ENCODE results near the gene TRAF3IP1. TPM values are rescaled to one million over a fixed set of nuclear protein-coding genes. Genes with fewer than 3 reads are reported as not detected.
"Not testable (repeated sequence)": the region's sequence is repeated elsewhere in the genome, so short reads cannot be mapped to it uniquely, and the experiment has no call there.

The TRAF3IP1 gene
- total RNA-seq, 4 donors from 2014 or later, result 8.5 to 20.8 (median 10.9) TPM

DNA sequence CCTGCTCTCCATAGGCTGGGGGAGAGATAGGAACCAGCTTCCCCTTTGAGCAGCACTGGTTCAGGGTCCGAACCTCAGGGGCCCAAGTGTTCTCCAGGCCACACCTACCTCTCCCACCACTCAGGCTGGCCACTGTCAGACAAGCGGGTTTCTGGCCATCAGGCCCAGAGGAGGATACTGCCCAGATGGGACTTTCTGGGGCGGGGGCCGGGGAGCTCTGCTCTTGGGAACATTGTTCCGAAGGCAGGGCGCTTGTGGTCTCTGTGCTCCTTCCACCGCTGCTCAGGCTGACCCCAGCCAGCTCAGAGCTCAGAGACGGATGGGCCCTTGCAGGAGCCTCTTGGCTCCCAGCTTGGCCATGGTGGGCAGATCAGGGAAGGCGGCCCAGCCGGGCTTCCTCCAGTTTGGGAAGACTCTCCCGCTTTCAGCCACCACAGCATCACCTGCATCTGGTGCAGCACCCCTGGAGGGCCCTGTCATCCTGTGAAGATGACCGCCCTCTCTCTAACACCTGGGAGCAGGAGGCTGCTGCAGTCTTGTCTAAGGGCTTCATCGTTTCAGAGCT lies 5.2 kb upstream of the TRAF3IP1 start:
- Histone ChIP-seq H3K27ac (no peak overlapping the region), H3K27me3 (no peaks in the 10 kb centered on the region), H3K4me1 (peaks cover 5% of the 10 kb centered on the region in 2 donors), H3K4me3 (no peak overlapping the region), H3K36me3 (no peaks in the 10 kb centered on the region), H3K9me3 (no peaks in the 10 kb centered on the region)
- intact Hi-C loops (cut with DNase I; ENCODE audit: low total_unique reads), result no loop called here
- DNase-seq, result no peak
- TF ChIP-seq, protein P1, sequence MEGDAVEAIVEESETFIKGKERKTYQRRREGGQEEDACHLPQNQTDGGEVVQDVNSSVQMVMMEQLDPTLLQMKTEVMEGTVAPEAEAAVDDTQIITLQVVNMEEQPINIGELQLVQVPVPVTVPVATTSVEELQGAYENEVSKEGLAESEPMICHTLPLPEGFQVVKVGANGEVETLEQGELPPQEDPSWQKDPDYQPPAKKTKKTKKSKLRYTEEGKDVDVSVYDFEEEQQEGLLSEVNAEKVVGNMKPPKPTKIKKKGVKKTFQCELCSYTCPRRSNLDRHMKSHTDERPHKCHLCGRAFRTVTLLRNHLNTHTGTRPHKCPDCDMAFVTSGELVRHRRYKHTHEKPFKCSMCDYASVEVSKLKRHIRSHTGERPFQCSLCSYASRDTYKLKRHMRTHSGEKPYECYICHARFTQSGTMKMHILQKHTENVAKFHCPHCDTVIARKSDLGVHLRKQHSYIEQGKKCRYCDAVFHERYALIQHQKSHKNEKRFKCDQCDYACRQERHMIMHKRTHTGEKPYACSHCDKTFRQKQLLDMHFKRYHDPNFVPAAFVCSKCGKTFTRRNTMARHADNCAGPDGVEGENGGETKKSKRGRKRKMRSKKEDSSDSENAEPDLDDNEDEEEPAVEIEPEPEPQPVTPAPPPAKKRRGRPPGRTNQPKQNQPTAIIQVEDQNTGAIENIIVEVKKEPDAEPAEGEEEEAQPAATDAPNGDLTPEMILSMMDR (IDR thresholded peaks at IDR 0.05 in 4 of 5, conservative IDR thresholded peaks at IDR 0.05 in 1 of 5), result no peak
- TF ChIP-seq POLR2A (IDR thresholded peaks at IDR 0.05), result no peak
- no peak for ATAC-seq
- in situ Hi-C loops (cut with MboI; ENCODE audit: low sequenced_read_pairs in 4 of 4), result no loop called here

DNA sequence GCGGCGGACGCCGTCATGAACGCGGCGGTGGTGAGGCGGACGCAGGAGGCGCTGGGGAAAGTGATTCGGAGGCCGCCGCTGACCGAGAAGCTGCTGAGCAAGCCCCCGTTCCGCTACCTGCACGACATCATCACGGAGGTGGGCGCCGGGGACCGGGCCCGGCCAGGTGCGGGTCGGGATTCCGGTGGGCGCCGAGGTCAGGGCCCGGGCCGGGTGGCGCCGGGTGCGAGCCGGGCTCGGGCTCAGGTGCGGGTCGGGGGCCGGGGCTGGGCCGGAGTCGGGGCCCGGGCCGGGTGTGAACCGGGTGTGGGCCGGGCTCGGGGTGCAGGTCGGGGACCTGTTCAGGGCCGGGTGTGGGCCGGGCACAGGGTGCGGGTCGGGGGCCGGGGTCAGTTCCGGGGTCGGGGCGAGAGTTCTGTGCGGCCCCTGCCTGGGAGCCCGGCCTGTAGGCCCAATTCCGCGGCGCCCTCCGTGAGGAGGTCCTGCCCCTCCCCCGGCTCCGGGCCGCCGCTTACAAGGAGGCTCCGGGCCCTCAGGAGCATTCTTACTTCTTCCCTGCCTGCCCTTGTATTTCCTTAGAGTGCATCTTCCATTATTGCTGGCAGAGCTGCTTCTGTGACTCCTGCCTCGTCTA lies 447 bp downstream of the TRAF3IP1 start:
- ATAC-seq (peak; percentile 12 to 14), DNase-seq (no peak)
- TF ChIP-seq POLR2A (IDR thresholded peaks at IDR 0.05), result no peak
- TF ChIP-seq, protein P1 (IDR thresholded peaks at IDR 0.05 in 4 of 5, conservative IDR thresholded peaks at IDR 0.05 in 1 of 5), result no peak
- Histone ChIP-seq H3K27me3 (no peaks in the 10 kb centered on the region), H3K36me3 (no peaks in the 10 kb centered on the region), H3K27ac (peak overlapping the region; percentile 69 to 82 (median 81)), H3K4me3 (peak overlapping the region; percentile 65 to 74 (median 66)), H3K9me3 (no peaks in the 10 kb centered on the region), H3K4me1 (peaks cover 21 to 31% of the 10 kb centered on the region in 2 donors)
- in situ Hi-C loops (cut with MboI; ENCODE audit: low sequenced_read_pairs in 4 of 4), result no loop called here
- intact Hi-C loops (cut with DNase I; ENCODE audit: low total_unique reads), result loop anchor here (1.0 to 5.0 kb wide), 3 partner anchors 31 to 260 kb away; no protein-coding TSS in a partner anchor

DNA sequence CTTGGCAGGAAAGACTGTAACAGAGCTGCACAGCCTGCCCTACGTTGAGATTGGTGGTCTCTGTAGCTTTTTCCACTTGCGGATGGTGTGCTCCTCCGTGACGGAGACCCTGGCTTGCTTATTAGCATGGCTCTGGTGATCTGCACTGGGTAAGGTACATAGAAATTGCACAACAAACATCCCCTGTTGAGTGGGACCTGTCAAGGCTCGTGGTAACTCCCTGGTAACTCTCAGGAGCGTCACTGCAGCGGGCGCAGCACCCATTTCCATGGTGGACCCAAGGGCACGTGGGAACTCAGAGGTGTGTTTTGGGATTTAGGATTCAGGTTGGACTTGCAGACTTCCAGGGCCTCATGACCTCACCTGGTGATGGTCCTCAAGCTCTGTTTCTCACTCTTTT lies 1.1 kb downstream of the TRAF3IP1 start:
- Histone ChIP-seq H3K4me1 (peaks cover 21 to 32% of the 10 kb centered on the region in 2 donors), H3K27ac (peak overlapping the region; percentile 69 to 82 (median 81)), H3K27me3 (no peaks in the 10 kb centered on the region), H3K36me3 (no peaks in the 10 kb centered on the region), H3K4me3 (peak overlapping the region; percentile 65 to 74 (median 66)), H3K9me3 (no peaks in the 10 kb centered on the region)
- ATAC-seq (no peak), DNase-seq (no peak)
- in situ Hi-C loops (cut with MboI; ENCODE audit: low sequenced_read_pairs in 4 of 4), result no loop called here
- no peak for TF ChIP-seq POLR2A (IDR thresholded peaks at IDR 0.05)
- TF ChIP-seq, protein P1 (IDR thresholded peaks at IDR 0.05 in 4 of 5, conservative IDR thresholded peaks at IDR 0.05 in 1 of 5), result no peak
- intact Hi-C loops (cut with DNase I; ENCODE audit: low total_unique reads), result loop anchor here (5.0 kb wide), 1 partner anchor 74 kb away; no protein-coding TSS in a partner anchor

DNA sequence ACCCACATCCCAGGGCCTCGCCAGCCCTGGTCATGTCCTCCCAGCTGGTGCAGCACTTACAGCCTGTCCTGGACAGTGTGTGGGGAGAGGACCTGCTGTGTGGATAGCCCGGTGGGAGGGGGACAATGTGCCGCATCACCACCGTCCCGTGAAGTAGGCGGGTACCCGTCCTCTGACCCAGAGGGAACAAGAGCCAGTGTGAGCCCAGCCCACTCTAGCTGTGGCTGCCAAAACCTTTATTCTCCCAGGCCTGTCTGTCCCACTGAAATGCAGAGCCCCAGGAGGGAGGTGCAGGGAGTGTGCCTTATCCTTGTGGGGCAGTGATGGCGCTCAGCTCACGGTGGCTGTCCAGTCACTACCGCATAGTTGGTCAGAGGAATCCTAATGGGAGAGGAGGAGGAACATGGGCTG lies 1.7 kb downstream of the TRAF3IP1 start:
- no peak for DNase-seq
- Histone ChIP-seq H3K36me3 (peaks cover 0 to 3% of the 10 kb centered on the region in 2 donors), H3K4me1 (peaks cover 21 to 34% of the 10 kb centered on the region in 2 donors), H3K9me3 (no peaks in the 10 kb centered on the region), H3K4me3 (no peak overlapping the region), H3K27ac (peak overlapping the region; percentile 69 to 82 (median 81)), H3K27me3 (no peaks in the 10 kb centered on the region)
- TF ChIP-seq POLR2A (IDR thresholded peaks at IDR 0.05), result no peak
- TF ChIP-seq, protein P1 (IDR thresholded peaks at IDR 0.05 in 4 of 5, conservative IDR thresholded peaks at IDR 0.05 in 1 of 5), result no peak
- no peak for ATAC-seq
- in situ Hi-C loops (cut with MboI; ENCODE audit: low sequenced_read_pairs in 4 of 4) (no loop called here), intact Hi-C loops (cut with DNase I; ENCODE audit: low total_unique reads) (loop anchor here (5.0 kb wide), 1 partner anchor 75 kb away; no protein-coding TSS in a partner anchor)

DNA sequence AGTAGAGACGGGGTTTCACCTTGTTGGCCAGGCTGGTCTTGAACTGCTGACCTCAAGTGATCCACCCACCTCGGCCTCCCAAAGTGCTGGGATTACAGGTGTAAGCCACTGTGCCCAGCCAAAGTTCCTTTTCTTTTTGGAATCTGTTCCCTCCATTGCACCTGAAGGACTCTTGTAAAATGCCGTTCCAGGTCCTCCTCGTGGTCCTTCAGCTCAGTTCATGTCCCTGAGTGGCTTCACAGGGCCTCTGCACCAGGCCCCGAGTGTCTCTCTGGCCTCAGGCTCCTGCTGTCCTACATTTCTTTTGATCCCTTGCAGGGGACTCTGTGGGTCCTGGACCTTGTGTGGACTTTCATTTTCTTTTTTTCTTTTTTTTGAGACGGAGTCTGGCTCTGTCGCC lies 3.9 kb downstream of the TRAF3IP1 start:
- intact Hi-C loops (cut with DNase I; ENCODE audit: low total_unique reads), result loop anchor here (5.0 kb wide), 1 partner anchor 77 kb away; no protein-coding TSS in a partner anchor
- in situ Hi-C loops (cut with MboI; ENCODE audit: low sequenced_read_pairs in 4 of 4), result not testable (repeated sequence)

More for the DNA sequence above, 3.9 kb downstream of the TRAF3IP1 start:
- H3K9me3 ChIP-seq, DNase-seq, ATAC-seq, H3K27me3 ChIP-seq, H3K4me3 ChIP-seq: not testable (repeated sequence)
- Histone ChIP-seq H3K36me3 (peaks cover 0 to 18% of the 10 kb centered on the region in 2 donors), H3K27ac (peak overlapping the region in 1 of 4 donors; percentile 82), H3K4me1 (peaks cover 21 to 34% of the 10 kb centered on the region in 2 donors)
